Measurements from ENCODE around the gene MTHFD1L. TPM values are rescaled to one million over a fixed set of nuclear protein-coding genes. Genes with fewer than 3 reads are reported as not detected.

Gene MTHFD1L
- polyA plus RNA-seq, 2 of the 4 experiments (the other 2 are of a cell fraction), result 27.2 to 63.2 TPM

GRCh38 chr6:151096255-151096612 lies 230.7 kb downstream of the MTHFD1L start:
- 81% methylated on average over 4 of the region's 4 CpGs for WGBS (ENCODE audit: missing lambda C conversion rate)
- DNase-seq (ENCODE audit: low read depth in 1 of 2, low spot score in 1 of 2), result no peak
- FAIRE-seq, result no peak
- Histone ChIP-seq H3K4me2 (no peak overlapping the region), H3K9me3 (no peaks in the 10 kb centered on the region), H3K27ac (no peak overlapping the region), H3K4me3 (no peak overlapping the region), H3K4me1 (peaks cover 6% of the 10 kb centered on the region; the same call in 2 of the 3 replicates)
- ChIA-PET CTCF (interaction anchor here (1.0 to 2.5 kb wide), 2 partner anchors 13 to 228 kb away, joined by 3 to 10 read pairs; no protein-coding TSS in a partner anchor), POLR2A (interaction anchor here (0.7 kb wide), 1 partner anchor 229 kb away, joined by 3 read pairs; no protein-coding TSS in a partner anchor)
- ATAC-seq, result no peak
- TF ChIP-seq EP300 (IDR thresholded peaks at IDR 0.05), result no peak
- TF ChIP-seq HOXB5 (CRISPR knock-in tag; IDR thresholded peaks at IDR 0.05), result no peak
- TF ChIP-seq RFX5 (IDR thresholded peaks at IDR 0.05), result no peak
- TF ChIP-seq MYC (IDR thresholded peaks at IDR 0.05; ENCODE audit: borderline replicate concordance, low read length), result no peak
- TF ChIP-seq NR3C1 (IDR thresholded peaks at IDR 0.05), result no peak
- no peak for TF ChIP-seq SREBF2 (IDR thresholded peaks at IDR 0.05)
- no peak for TF ChIP-seq BCL3 (IDR thresholded peaks at IDR 0.05)
- no peak for TF ChIP-seq REST (IDR thresholded peaks at IDR 0.05)
- TF ChIP-seq MAZ (IDR thresholded peaks at IDR 0.05; ENCODE audit: borderline replicate concordance, low read depth, low read length), result no peak
- TF ChIP-seq ZC3H11A (IDR thresholded peaks at IDR 0.05), result no peak

- Histone ChIP-seq H3K4me2 (no peak overlapping the region), H3K4me1 (peaks cover 6% of the 10 kb centered on the region; the same call in 2 of the 3 replicates), H3K27ac (no peak overlapping the region), H3K4me3 (no peak overlapping the region), H3K9me3 (no peaks in the 10 kb centered on the region)
- ATAC-seq (no peak), DNase-seq (ENCODE audit: low read depth in 1 of 2, low spot score in 1 of 2) (no peak), FAIRE-seq (no peak)
- POLR2A ChIA-PET, result interaction anchor here (0.7 kb wide), 1 partner anchor 228 kb away, joined by 3 read pairs; no protein-coding TSS in a partner anchor
- CTCF ChIA-PET, result interaction anchor here (1.0 to 2.5 kb wide), 2 partner anchors 12 to 228 kb away, joined by 3 to 10 read pairs; no protein-coding TSS in a partner anchor
- TF ChIP-seq FOXS1 (CRISPR knock-in tag; IDR thresholded peaks at IDR 0.05) (no peak), KDM1A (IDR thresholded peaks at IDR 0.05; ENCODE audit: low read depth) (no peak), FOSL2 (IDR thresholded peaks at IDR 0.05) (no peak), FOSL2 (CRISPR knock-in tag; IDR thresholded peaks at IDR 0.05) (0 out of 2 replicates have a peak, but pooled peaks have one; percentile 3), JUN (IDR thresholded peaks at IDR 0.05) (no peak)
- 95% methylated on average over 8 of the region's 8 CpGs for WGBS (ENCODE audit: missing lambda C conversion rate)
Measured at GRCh38 chr6:151096691-151097606, 231.4 kb downstream of the MTHFD1L start.

GRCh38 chr6:151098166-151098565 lies 232.7 kb downstream of the MTHFD1L start:
- no peak overlapping the region for H3K27ac ChIP-seq
- WGBS (ENCODE audit: missing lambda C conversion rate), result 100% methylated on average over 4 of the region's 4 CpGs
- no peak overlapping the region for H3K4me3 ChIP-seq
- H3K4me2 ChIP-seq, result no peak overlapping the region
- DNase-seq (ENCODE audit: low read depth in 1 of 2, low spot score in 1 of 2), result no peak
- CTCF ChIA-PET, result interaction anchor here (0.5 to 0.6 kb wide), 2 partner anchors 43 to 251 kb away, joined by 3 to 4 read pairs; no protein-coding TSS in a partner anchor
- H3K9me3 ChIP-seq, result no peaks in the 10 kb centered on the region
- POLR2A ChIA-PET, result no interaction called here
- no peak for FAIRE-seq
- no peak for ATAC-seq
- peaks cover 6% of the 10 kb centered on the region; the same call in 2 of the 3 replicates for H3K4me1 ChIP-seq
- TF ChIP-seq CHD4 (IDR thresholded peaks at IDR 0.05; ENCODE audit: borderline replicate concordance), result no peak
- no peak for TF ChIP-seq USF2 (IDR thresholded peaks at IDR 0.05)
- TF ChIP-seq HOXB13 (CRISPR knock-in tag; IDR thresholded peaks at IDR 0.05; ENCODE audit: low read depth), result no peak
- TF ChIP-seq RNF2 (IDR thresholded peaks at IDR 0.05; ENCODE audit: borderline replicate concordance, low read depth), result no peak
- no peak for TF ChIP-seq HMGXB4 (CRISPR knock-in tag; IDR thresholded peaks at IDR 0.05; ENCODE audit: borderline replicate concordance)
- TF ChIP-seq MYC (IDR thresholded peaks at IDR 0.05; ENCODE audit: borderline replicate concordance, low read length), result no peak
- TF ChIP-seq CTCF (IDR thresholded peaks at IDR 0.05), result no peak
- TF ChIP-seq FOXS1 (CRISPR knock-in tag; IDR thresholded peaks at IDR 0.05), result no peak
- no peak for TF ChIP-seq CBX8 (IDR thresholded peaks at IDR 0.05)
- no peak for TF ChIP-seq HDAC2 (IDR thresholded peaks at IDR 0.05)
